Sigmoid colon (tissue), 4 donors: ENCODE data around the gene ENTPD6.

ENCODE experiments used
- CTCF ChIP-seq, 4 experiments: fragments of 450-650 bp in 3 of 4; fragments of 200-600 bp in 1 of 4; IDR thresholded peaks; one replicate each; pipeline ENCODE4 v1.5.1; 2016 to 2019; ENCODE audit warnings: antibody characterized with exemption in 4 of 4, mild to moderate bottlenecking in 3 of 4, moderate library complexity in 2 of 4
- EP300 ChIP-seq, 4 donors: sonication (generic); formaldehyde crosslinking; IDR thresholded peaks; one replicate each; pipeline ENCODE4 v1.6.1; 2017; ENCODE audit warnings: antibody characterized with exemption in 4 of 4
- POLR2A ChIP-seq, 2 donors: fragments of 450-650 bp; IDR thresholded peaks; one replicate each; pipeline ENCODE4 v1.6.1; 2016; ENCODE audit warnings: antibody characterized with exemption in 2 of 2, mild to moderate bottlenecking in 2 of 2, moderate library complexity in 2 of 2

DNA sequence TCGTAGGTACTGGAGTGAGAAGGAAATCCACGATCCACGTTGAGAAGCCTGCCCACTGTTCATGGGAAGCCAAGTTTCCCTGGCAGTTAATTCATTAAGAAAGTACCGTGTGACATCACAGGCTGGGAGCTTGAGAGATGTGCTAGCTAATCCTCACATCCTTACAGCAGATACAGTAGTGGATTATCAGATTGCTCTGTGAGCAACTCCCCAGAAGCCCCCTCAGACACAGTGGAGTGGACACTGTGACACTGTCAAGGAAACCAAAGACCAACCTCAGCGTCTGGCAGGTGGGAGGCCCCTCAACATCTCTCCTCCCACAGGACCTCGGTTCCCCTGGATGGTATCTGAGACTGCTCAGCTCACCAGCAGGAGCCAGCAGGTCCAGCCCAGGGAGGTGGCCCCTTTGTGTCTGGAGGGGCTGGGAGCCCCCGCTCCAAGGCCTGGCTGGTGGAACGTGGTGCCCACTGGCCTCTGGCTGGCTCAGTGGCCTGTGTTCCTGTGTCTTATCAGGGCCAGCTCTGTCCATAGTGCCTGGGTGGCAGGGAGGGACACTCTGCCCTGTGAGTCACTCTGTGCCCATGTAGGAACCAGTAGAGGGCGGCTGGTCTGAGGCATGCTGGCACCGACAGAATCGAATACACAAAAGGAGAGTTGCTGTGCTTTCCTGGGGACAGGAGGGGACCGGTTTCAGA lies 59.6 kb downstream of the ENTPD6 start:
- TF ChIP-seq POLR2A (IDR thresholded peaks at IDR 0.05) (no peak), CTCF (IDR thresholded peaks at IDR 0.05) (no peak), EP300 (IDR thresholded peaks at IDR 0.05) (no peak)
